Natural killer cell treated with Interleukin-12 subunit alpha and Interleukin-12 subunit beta and Interleukin-15 and Interleukin-18, amount 100 ng/mL, for 72 hours (primary cell): Measurements from ENCODE around the gene FOXN3. TPM values are rescaled to one million over a fixed set of nuclear protein-coding genes. Genes with fewer than 3 reads are reported as not detected.

Source experiments
- ATAC-seq, 2 donors: fragments of 150-1000 bp; cut with Tn5 transposase in 1 of 2; sonication (Bioruptor Pico), chemical (Tn5 transposase) in 1 of 2; 2 replicates each; pipeline ENCODE4 v1.10.0; 2021
- DNase-seq: peaks from one replicate; pipeline ENCODE4 v3.0.0; 2022; ENCODE audit warnings: low spot score
- H3K27ac Mint-ChIP-seq, 2 donors: 1 replicate in 1 of 2; 2 replicates in 1 of 2; pipeline ENCODE4 v1.8.0; 2022; ENCODE audit warnings: mixed read lengths in 2 of 2, mild to moderate bottlenecking in 1 of 2, moderate library complexity in 1 of 2
- H3K27me3 Mint-ChIP-seq, 2 donors: 1 replicate in 1 of 2; 2 replicates in 1 of 2; pipeline ENCODE4 v1.8.0; 2022; ENCODE audit warnings: mixed read lengths in 2 of 2
- H3K36me3 Mint-ChIP-seq: one replicate; pipeline ENCODE4 v1.8.0; 2022; ENCODE audit warnings: mixed read lengths
- H3K4me1 Mint-ChIP-seq, 2 donors: 1 replicate in 1 of 2; 2 replicates in 1 of 2; pipeline ENCODE4 v1.8.0; 2022; ENCODE audit warnings: low read depth in 2 of 2, mixed read lengths in 2 of 2, mild to moderate bottlenecking in 1 of 2
- H3K4me3 Mint-ChIP-seq: one replicate; pipeline ENCODE4 v1.8.0; 2022; ENCODE audit warnings: mixed read lengths
- H3K9me3 Mint-ChIP-seq: 2 replicates; pipeline ENCODE4 v1.8.0; 2022; ENCODE audit warnings: mixed read lengths
- total RNA-seq, 2 donors: library from RNA; stranded (reverse); gene quantifications; one replicate each; pipeline ENCODE4 v1.2.3, GENCODE V29; 2022

Gene FOXN3
- total RNA-seq, 2 donors from 2014 or later, result 127 to 133 TPM

DNA sequence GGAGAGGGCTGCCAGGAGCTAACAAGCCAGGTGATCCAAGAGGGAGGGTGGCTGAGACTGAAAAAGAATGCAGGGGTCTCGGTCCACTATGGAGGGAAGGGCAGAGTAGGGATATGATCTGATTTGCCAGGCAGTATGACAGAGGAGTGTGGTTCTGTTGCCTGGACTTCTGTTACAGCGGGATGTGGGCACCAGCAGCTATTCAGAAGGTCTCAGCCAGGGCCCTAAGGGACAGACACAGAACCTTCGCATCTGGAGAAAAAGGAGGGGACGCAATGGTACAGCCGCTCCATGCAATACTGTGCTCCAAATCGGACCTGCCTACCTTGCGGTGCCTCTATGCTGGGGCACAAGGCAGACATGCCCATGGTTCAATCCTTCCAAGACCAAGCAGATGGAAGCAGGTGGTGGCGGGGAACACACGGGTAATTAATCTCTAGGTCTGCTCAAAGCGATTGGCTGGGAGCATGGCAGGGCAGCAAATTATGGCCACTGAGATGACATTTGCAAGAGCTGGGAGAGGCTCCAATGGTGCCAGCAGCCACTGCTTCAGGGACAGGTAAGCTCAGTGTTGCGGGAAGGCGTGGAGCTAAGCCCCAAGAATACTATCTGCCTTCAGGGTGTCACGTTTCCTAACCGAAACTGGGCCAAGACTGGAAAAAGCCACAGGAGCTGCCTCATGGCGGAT lies 185.5 kb downstream of the FOXN3 start:
- Mint-ChIP-seq H3K4me1 (peaks cover 40 to 48% of the 10 kb centered on the region in 2 donors), H3K4me3 (no peak overlapping the region), H3K36me3 (no peaks in the 10 kb centered on the region), H3K9me3 (no peaks in the 10 kb centered on the region), H3K27ac (peak overlapping the region in 1 of 2 donors; percentile 45), H3K27me3 (no peaks in the 10 kb centered on the region)
- ATAC-seq, result no peak
- DNase-seq, result no peak

DNA sequence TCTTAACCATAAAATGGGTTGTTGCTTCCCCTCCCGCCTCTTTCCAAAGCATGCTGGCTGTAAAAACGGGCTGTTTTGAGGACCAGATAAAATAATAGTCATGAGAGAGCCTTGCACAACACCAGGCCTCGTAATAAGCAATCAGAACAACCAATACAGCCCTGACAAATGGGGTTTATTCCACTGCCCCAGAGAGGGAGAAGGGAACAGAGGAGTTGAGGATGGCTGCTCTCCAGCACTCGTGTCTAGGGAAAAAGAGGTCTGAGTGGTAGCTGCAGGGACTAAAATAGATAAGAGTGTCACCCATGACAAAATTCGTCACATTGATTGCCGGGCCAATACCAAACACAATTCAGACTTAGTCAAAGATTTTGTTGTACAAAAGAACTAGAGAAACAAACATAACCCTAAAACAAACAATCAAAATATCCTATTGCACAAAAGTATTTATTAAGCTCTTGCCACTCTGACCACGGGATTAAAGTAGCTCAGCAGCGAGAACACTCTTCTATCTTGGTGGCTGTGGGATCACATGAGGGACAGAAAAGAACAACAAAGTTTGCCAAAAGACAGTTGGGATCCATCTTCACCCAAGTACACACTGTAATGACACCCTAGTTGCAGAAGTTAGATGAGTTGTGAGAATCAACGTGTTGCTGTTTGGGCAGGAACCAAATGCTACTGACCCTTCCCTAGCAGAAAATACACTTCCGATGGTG lies 188.0 kb downstream of the FOXN3 start:
- H3K4me1 Mint-ChIP-seq, result peaks cover 39 to 54% of the 10 kb centered on the region in 2 donors

DNA sequence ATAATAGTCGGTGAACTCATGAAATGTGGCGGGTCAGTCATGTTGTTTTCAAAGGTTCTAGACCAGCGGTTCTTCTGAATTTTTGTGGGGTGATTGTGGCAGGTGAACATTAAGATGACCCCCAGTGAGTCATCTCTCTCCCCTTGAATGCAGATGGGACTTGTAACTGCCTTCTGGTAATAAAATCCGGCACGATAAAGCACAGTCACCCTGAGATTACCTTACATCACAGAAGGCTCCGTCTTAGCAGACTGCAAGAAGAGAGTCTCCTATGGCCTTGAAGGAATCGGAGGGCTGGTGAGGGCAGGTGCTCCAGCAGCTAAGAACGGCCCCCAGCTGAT lies 189.6 kb downstream of the FOXN3 start:
- Mint-ChIP-seq H3K4me1 (peaks cover 25 to 43% of the 10 kb centered on the region in 2 donors), H3K27ac (peak overlapping the region in 1 of 2 donors; percentile 94), H3K9me3 (no peaks in the 10 kb centered on the region), H3K36me3 (no peaks in the 10 kb centered on the region), H3K4me3 (no peak overlapping the region), H3K27me3 (no peaks in the 10 kb centered on the region)
- no peak for DNase-seq
- ATAC-seq, result no peak

More for the DNA sequence above, 188.0 kb downstream of the FOXN3 start:
- no peaks in the 10 kb centered on the region for H3K36me3 Mint-ChIP-seq
- H3K9me3 Mint-ChIP-seq, result no peaks in the 10 kb centered on the region
- ATAC-seq (no peak), DNase-seq (no peak)
- no peak overlapping the region for H3K4me3 Mint-ChIP-seq
- no peaks in the 10 kb centered on the region for H3K27me3 Mint-ChIP-seq
- peak overlapping the region in 1 of 2 donors; percentile 22 for H3K27ac Mint-ChIP-seq

DNA sequence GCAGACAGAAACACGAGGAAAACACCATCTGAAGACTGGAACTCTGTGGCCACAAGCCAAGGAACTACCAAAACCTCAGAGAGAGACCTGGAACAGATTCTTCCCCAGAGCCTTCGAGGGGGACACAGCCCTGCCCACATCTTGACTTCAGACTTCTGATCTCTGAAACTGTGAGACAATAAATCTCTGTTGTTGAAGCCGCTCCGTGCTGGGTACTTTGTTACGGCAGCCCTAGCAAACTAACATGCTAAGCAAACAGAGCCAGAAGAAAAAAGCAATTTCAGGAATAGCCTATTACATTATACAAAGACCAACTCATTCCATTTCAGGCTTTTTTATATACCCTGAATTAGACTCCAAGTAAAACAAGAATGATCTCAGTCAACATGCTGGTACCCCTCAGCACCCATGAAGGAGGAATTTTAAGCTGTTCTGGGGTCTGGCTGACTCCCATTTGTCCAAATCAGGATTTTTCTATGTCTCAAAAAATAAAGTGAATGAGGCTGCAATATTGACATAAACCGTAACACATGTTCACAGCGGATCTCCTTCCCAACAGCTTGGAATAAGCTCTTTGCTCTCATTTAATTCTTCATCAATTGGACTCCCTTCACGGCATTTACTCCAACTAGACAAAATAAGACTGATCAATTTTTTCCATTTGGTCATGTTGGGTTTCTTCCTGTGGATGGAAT lies 190.1 kb downstream of the FOXN3 start:
- no peak overlapping the region for H3K4me3 Mint-ChIP-seq
- H3K9me3 Mint-ChIP-seq, result no peaks in the 10 kb centered on the region
- H3K36me3 Mint-ChIP-seq, result no peaks in the 10 kb centered on the region
- peaks cover 25 to 42% of the 10 kb centered on the region in 2 donors for H3K4me1 Mint-ChIP-seq
- ATAC-seq, result no peak
- DNase-seq, result no peak
- no peaks in the 10 kb centered on the region for H3K27me3 Mint-ChIP-seq
- peak overlapping the region; percentile 76 to 94 for H3K27ac Mint-ChIP-seq

DNA sequence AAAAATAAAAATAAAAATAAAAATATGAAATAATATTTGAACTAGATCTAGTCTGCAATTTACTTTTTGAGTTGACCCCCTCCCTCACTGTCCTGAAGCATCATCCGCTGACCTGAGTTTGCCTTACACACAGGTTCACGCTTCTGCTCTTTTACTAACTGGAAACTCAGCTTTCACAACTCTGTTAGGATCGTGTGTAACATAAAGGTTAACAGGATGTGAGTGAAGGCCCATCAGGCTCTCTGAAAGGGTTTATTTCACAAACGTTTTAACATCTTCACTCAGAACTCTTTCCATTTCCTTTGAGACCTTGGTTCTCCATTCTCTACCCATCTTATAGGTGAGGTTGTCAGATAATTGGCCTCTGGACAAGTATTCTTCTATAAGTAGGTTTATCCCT lies 191.4 kb downstream of the FOXN3 start:
- Mint-ChIP-seq H3K4me1 (peaks cover 34 to 45% of the 10 kb centered on the region in 2 donors), H3K4me3 (peak overlapping the region; percentile 32), H3K27ac (peak overlapping the region; percentile 76 to 94), H3K36me3 (no peaks in the 10 kb centered on the region), H3K27me3 (no peaks in the 10 kb centered on the region), H3K9me3 (no peaks in the 10 kb centered on the region)
- ATAC-seq, result peak; percentile 73 to 74
- DNase-seq, result no peak

DNA sequence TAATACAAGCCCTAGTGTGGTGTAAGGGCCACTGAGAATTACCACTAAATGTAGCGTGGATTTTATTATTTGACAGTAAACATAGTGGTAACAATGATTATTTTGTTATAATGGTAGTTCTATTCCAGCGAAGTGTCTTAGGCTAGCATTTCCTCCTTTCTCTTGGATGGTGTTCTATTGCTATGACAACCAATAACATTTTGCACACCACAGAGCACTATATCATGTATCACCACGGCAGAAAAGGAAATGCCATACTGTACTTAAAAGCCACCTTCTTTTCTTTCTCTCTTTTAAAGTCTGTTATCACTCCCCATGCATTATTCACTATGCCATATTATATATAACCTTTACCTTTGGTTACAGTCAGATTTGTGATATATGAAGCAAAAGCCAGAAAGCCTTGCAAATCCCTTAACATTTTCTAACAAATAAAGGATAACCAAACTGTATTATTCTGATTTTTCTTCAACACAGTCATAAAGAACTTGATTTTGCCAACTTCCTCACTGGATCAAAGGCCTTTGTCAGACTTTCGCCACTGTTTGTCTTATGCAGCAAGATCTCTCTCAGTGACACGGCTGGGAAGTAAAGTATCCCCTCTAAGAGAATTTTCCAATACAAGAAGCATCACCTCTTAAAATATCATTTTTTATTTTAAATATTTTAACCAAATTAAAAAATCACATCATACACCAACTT lies 195.8 kb downstream of the FOXN3 start:
- no peak overlapping the region for H3K4me3 Mint-ChIP-seq
- peaks cover 10% of the 10 kb centered on the region for H3K36me3 Mint-ChIP-seq
- no peak for DNase-seq
- peak; percentile 62 to 76 for ATAC-seq
- H3K4me1 Mint-ChIP-seq, result peaks cover 41 to 45% of the 10 kb centered on the region in 2 donors
- H3K27me3 Mint-ChIP-seq, result no peaks in the 10 kb centered on the region
- peak overlapping the region; percentile 52 to 76 for H3K27ac Mint-ChIP-seq
- no peaks in the 10 kb centered on the region for H3K9me3 Mint-ChIP-seq

DNA sequence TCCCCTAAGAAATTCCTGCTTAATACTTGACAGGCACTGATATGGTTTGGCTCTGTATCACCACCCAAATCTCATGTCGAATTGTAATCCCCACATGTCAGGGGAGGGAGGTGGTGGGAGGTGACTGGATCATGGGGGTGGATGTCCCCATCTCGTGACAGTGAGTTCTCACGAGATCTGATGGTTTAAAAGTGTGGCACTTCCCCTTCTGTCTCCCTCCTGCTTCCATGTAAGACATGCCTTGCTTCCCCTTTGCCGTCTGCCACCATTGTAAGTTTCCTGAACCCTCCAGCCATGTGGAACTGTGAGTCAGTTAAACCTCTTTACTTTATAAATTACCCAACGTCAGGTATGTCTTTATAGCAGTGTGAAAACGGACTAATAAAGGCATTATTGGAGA lies 198.0 kb downstream of the FOXN3 start:
- Mint-ChIP-seq H3K36me3 (peaks cover 10% of the 10 kb centered on the region), H3K4me1 (peaks cover 27 to 35% of the 10 kb centered on the region in 2 donors), H3K27me3 (no peaks in the 10 kb centered on the region), H3K27ac (peak overlapping the region; percentile 17 to 69), H3K9me3 (no peaks in the 10 kb centered on the region), H3K4me3 (no peak overlapping the region)
- ATAC-seq, result no peak
- no peak for DNase-seq

DNA sequence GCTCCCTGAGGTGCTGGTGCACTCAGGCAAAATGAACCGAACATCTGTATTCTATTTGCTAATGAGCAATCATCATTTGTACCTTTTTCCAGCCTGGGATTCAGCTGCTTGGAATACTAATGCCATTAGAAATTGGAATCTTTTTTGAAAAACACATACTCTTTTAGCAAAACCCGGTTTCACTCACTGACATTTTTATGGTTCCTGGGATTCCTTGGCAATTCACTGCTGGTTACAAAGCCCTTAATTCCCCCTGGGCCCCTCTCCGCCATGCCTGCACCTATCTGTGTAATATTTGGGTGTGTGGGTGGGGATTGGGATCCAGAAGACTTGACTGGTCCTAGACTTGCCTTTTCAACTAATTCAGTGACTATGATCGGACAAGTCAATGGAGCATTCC lies 199.1 kb downstream of the FOXN3 start:
- Mint-ChIP-seq H3K4me3 (no peak overlapping the region), H3K4me1 (peaks cover 27 to 32% of the 10 kb centered on the region in 2 donors), H3K36me3 (peaks cover 10% of the 10 kb centered on the region), H3K9me3 (no peaks in the 10 kb centered on the region), H3K27ac (no peak overlapping the region), H3K27me3 (no peaks in the 10 kb centered on the region)
- no peak for ATAC-seq
- DNase-seq, result no peak

DNA sequence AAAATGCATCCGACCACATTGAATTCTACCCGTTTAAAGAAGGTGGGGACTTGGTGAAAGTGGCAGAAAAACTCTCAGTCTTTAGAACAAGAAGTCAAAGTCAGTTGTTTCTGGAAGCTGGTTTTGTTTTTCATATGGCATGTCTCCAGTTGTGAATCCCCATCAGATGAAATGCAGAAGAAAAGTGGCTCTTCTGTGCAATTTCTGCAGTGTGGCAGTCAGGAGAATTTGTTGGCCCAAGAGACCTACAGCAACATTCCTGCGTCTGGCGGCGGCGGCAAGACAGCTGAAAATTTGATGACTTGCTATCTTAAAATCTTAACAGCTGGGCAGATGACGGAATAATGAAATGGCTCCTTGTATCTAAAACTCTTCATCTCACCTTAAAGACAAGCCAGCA lies 201.5 kb downstream of the FOXN3 start:
- Mint-ChIP-seq H3K27ac (no peak overlapping the region), H3K9me3 (no peaks in the 10 kb centered on the region), H3K4me3 (no peak overlapping the region), H3K36me3 (peaks cover 10% of the 10 kb centered on the region), H3K4me1 (peaks cover 17 to 31% of the 10 kb centered on the region in 2 donors), H3K27me3 (no peaks in the 10 kb centered on the region)
- ATAC-seq, result no peak
- DNase-seq, result no peak

DNA sequence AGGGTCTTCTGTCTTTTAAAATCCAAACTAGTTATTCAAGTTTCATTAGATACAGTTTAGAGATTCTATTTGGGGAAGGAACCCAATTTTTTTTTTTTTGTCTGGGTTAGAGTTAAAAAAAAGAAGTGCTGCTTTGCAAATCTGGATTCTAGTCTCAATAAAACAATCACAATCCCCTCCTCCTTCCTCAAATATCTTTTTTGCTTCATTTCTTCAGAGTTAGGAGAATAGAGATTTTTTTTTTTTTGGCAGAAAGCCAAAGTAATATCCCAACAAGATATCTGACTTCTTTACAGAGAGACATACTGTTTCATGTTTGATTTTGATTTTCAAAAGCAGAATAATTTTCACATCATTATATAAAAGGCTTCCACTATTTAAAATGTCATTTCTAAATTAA lies 201.9 kb downstream of the FOXN3 start:
- H3K27me3 Mint-ChIP-seq, result no peaks in the 10 kb centered on the region
- H3K27ac Mint-ChIP-seq, result no peak overlapping the region
- DNase-seq (no peak), ATAC-seq (no peak)
- H3K36me3 Mint-ChIP-seq, result peaks cover 10% of the 10 kb centered on the region
- no peaks in the 10 kb centered on the region for H3K9me3 Mint-ChIP-seq
- no peak overlapping the region for H3K4me3 Mint-ChIP-seq
- peaks cover 14 to 32% of the 10 kb centered on the region in 2 donors for H3K4me1 Mint-ChIP-seq

DNA sequence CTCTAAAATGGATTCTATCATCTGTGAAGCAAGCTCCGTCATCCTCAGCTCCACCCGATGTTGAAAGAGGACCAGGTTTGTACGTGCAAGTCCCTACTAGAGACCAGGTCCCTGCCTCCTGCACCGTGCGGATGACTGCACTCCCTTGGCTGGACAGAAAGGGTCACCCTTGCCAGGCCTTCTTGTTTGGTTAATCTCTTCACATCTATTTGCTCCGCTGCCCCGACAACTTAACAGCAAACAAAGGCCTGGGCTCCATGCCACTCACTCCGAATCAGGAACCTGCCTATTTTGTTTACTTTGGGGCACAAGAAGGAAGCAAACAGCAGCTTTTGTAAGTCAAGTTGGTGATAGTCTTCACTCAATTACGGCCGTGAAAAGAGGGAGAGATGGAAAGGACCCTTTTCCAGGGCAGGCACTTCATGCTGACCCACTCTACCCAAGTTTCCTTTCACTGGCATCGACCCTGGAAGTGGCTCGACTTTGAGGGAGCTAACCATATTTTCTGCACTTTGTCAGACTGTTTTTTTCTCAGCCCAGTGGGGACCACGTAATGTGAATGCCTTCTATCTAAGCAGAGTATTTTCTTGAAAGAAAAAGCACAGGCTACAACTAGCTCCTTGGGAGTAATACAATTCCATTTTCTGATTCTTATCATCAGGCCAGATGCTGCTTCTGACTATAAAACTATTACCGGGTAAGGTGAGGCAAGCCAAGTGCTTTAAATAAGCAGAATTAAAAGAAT lies 202.6 kb downstream of the FOXN3 start:
- peak overlapping the region; percentile 32 to 39 for H3K27ac Mint-ChIP-seq
- peaks cover 10% of the 10 kb centered on the region for H3K36me3 Mint-ChIP-seq
- no peak overlapping the region for H3K4me3 Mint-ChIP-seq

DNA sequence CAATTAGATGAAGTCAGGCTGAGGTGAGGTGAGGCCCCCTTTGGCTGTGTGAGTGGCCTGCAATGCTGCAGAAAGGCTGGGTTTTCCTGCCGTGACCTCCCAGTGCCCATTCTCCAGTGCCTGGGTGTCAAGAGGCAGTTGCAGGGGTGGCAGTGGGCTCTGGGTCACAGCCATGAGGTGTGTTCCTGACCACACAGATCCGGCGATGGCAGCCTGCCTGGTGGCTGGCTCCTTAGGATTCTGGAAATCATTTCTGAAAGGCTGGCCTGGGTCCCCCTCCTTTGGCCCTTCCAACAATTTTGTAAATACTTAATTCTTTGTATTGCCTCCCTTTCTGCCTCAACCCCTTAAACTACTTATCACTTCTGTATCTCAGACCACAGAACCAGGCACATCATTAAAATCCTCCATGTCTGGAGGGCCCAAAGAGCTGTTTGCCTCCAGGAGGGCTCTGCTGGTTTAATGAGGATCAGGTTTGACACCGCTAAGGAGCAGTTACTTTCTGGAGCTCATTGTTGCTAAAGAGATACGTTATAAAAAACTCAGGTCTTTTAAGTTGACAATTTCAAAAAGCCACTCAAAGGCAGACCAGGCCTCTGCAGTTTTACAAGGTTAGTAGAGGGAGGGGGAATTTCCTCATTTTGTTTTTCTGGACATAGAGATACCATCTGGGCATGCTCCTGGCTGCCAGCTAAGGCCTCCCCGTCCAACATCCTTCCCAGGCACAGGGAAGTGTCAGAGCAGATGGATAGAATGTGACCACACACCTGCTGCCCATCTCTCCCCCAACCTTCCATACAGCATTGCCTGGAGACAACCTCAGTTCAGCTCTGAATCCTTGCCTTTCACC lies 204.4 kb downstream of the FOXN3 start:
- peaks cover 1 to 29% of the 10 kb centered on the region in 2 donors for H3K4me1 Mint-ChIP-seq
- no peak for ATAC-seq
- no peak overlapping the region for H3K27ac Mint-ChIP-seq
- no peaks in the 10 kb centered on the region for H3K27me3 Mint-ChIP-seq
- DNase-seq, result no peak
- no peaks in the 10 kb centered on the region for H3K9me3 Mint-ChIP-seq
- H3K36me3 Mint-ChIP-seq, result no peaks in the 10 kb centered on the region
- no peak overlapping the region for H3K4me3 Mint-ChIP-seq

More for the DNA sequence above, 202.6 kb downstream of the FOXN3 start:
- H3K9me3 Mint-ChIP-seq, result no peaks in the 10 kb centered on the region
- DNase-seq, result no peak
- H3K27me3 Mint-ChIP-seq, result no peaks in the 10 kb centered on the region
- peaks cover 14 to 32% of the 10 kb centered on the region in 2 donors for H3K4me1 Mint-ChIP-seq
- ATAC-seq, result no peak
